HG02678 (cell line): ENCODE results near the gene TRIM7.
"Not testable (repeated sequence)": the region's sequence is repeated elsewhere in the genome, so short reads cannot be mapped to it uniquely, and the experiment has no call there.

Experiments
- ATAC-seq: cut with Tn5 transposase; IDR thresholded peaks from one replicate; pipeline ENCODE4 v1.9.1; 2021; ENCODE audit warnings: mild to moderate bottlenecking, moderate library complexity; ENCODE audit not compliant: unreplicated experiment

The TRIM7 gene

GRCh38 chr5:181214249-181214648, 9.3 kb upstream of the TRIM7 start:
- not testable (repeated sequence) for ATAC-seq

GRCh38 chr5:181212934-181213333, 7.9 kb upstream of the TRIM7 start:
- ATAC-seq, result no peak

- no peak for ATAC-seq
Observed at GRCh38 chr5:181212080-181212479, 7.1 kb upstream of the TRIM7 start.

GRCh38 chr5:181211208-181211607, 6.2 kb upstream of the TRIM7 start:
- ATAC-seq, result no peak

GRCh38 chr5:181210698-181211097, 5.7 kb upstream of the TRIM7 start:
- ATAC-seq, result not testable (repeated sequence)

- ATAC-seq, result not testable (repeated sequence)
Observed at GRCh38 chr5:181210148-181210547, 5.2 kb upstream of the TRIM7 start.

GRCh38 chr5:181209006-181209405, 4.0 kb upstream of the TRIM7 start:
- not testable (repeated sequence) for ATAC-seq

- no peak for ATAC-seq
Observed at GRCh38 chr5:181207960-181208253, 2.9 kb upstream of the TRIM7 start.

GRCh38 chr5:181207214-181207959, 2.4 kb upstream of the TRIM7 start:
- ATAC-seq, result peak; percentile 38

GRCh38 chr5:181205761-181206649, 1.0 kb upstream of the TRIM7 start:
- ATAC-seq, result no peak

- ATAC-seq, result no peak
Observed at GRCh38 chr5:181204113-181204825, 727 bp downstream of the TRIM7 start.

- ATAC-seq, result no peak
Observed at GRCh38 chr5:181203777-181204112, 1.3 kb downstream of the TRIM7 start.

- ATAC-seq, result no peak
Observed at GRCh38 chr5:181203093-181203711, 1.8 kb downstream of the TRIM7 start.

- no peak for ATAC-seq
Observed at GRCh38 chr5:181200816-181201215, 4.2 kb downstream of the TRIM7 start.

- ATAC-seq, result no peak
Observed at GRCh38 chr5:181199881-181200638, 4.9 kb downstream of the TRIM7 start.

- ATAC-seq, result peak; percentile 78
Observed at GRCh38 chr5:181198905-181199519, 6.0 kb downstream of the TRIM7 start.

- ATAC-seq, result no peak
Observed at GRCh38 chr5:181198106-181198685, 6.8 kb downstream of the TRIM7 start.

- no peak for ATAC-seq
Observed at GRCh38 chr5:181197326-181197951, 7.6 kb downstream of the TRIM7 start.

- ATAC-seq, result no peak
Observed at GRCh38 chr5:181195249-181195761, 9.7 kb downstream of the TRIM7 start.
